ENCODE data around the gene TMPRSS5.
"Not testable (repeated sequence)": the region's sequence is repeated elsewhere in the genome, so short reads cannot be mapped to it uniquely, and the experiment has no call there.

The TMPRSS5 gene

GRCh38 chr11:113705871-113706655 lies at the start of gene TMPRSS5:
Gene TMPRSS5 (minus strand): TSS chr11:113706308. CDS start chr11:113706224, 84 bp downstream.
- DNase-seq (ENCODE audit: low read depth, low spot score), result no peak

- no peak for DNase-seq (ENCODE audit: low read depth, low spot score)
Measured at GRCh38 chr11:113752932-113753331, 46.8 kb upstream of the TMPRSS5 start.

- no peak for DNase-seq (ENCODE audit: low read depth, low spot score)
Measured at GRCh38 chr11:113736323-113736722, 30.2 kb upstream of the TMPRSS5 start.

GRCh38 chr11:113732092-113732491 lies 26.0 kb upstream of the TMPRSS5 start:
- no peak for DNase-seq (ENCODE audit: low read depth, low spot score)

- DNase-seq (ENCODE audit: low read depth, low spot score), result peak; percentile 77
Measured at GRCh38 chr11:113730887-113731726, 25.0 kb upstream of the TMPRSS5 start.

GRCh38 chr11:113729456-113729855 lies 23.3 kb upstream of the TMPRSS5 start:
- no peak for DNase-seq (ENCODE audit: low read depth, low spot score)

GRCh38 chr11:113728814-113729213 lies 22.7 kb upstream of the TMPRSS5 start:
- DNase-seq (ENCODE audit: low read depth, low spot score), result no peak

- no peak for DNase-seq (ENCODE audit: low read depth, low spot score)
Measured at GRCh38 chr11:113725913-113726312, 19.8 kb upstream of the TMPRSS5 start.

- DNase-seq (ENCODE audit: low read depth, low spot score), result no peak
Measured at GRCh38 chr11:113725407-113725806, 19.3 kb upstream of the TMPRSS5 start.

GRCh38 chr11:113724778-113725177 lies 18.7 kb upstream of the TMPRSS5 start:
- DNase-seq (ENCODE audit: low read depth, low spot score), result no peak

- no peak for DNase-seq (ENCODE audit: low read depth, low spot score)
Measured at GRCh38 chr11:113723787-113724186, 17.7 kb upstream of the TMPRSS5 start.

- DNase-seq (ENCODE audit: low read depth, low spot score), result no peak
Measured at GRCh38 chr11:113722934-113723333, 16.8 kb upstream of the TMPRSS5 start.

- no peak for DNase-seq (ENCODE audit: low read depth, low spot score)
Measured at GRCh38 chr11:113722221-113722620, 16.1 kb upstream of the TMPRSS5 start.

GRCh38 chr11:113721462-113722066 lies 15.5 kb upstream of the TMPRSS5 start:
- no peak for DNase-seq (ENCODE audit: low read depth, low spot score)

- DNase-seq (ENCODE audit: low read depth, low spot score), result not testable (repeated sequence)
Measured at GRCh38 chr11:113720478-113720877, 14.4 kb upstream of the TMPRSS5 start.

GRCh38 chr11:113715882-113716625 lies 9.9 kb upstream of the TMPRSS5 start:
- no peak for DNase-seq (ENCODE audit: low read depth, low spot score)

- no peak for DNase-seq (ENCODE audit: low read depth, low spot score)
Measured at GRCh38 chr11:113715273-113715672, 9.2 kb upstream of the TMPRSS5 start.

- DNase-seq (ENCODE audit: low read depth, low spot score), result no peak
Measured at GRCh38 chr11:113710989-113711388, 4.9 kb upstream of the TMPRSS5 start.

- DNase-seq (ENCODE audit: low read depth, low spot score), result not testable (repeated sequence)
Measured at GRCh38 chr11:113703551-113703950, 2.6 kb downstream of the TMPRSS5 start.

- DNase-seq (ENCODE audit: low read depth, low spot score), result no peak
Measured at GRCh38 chr11:113701491-113701890, 4.6 kb downstream of the TMPRSS5 start.

- DNase-seq (ENCODE audit: low read depth, low spot score), result no peak
Measured at GRCh38 chr11:113698515-113698914, 7.6 kb downstream of the TMPRSS5 start.
